Measurements from ENCODE around the gene PSMB1. TPM values are rescaled to one million over a fixed set of nuclear protein-coding genes. Genes with fewer than 3 reads are reported as not detected.

The PSMB1 gene
- total RNA-seq, 1 experiment from 2014 or later: 282 TPM

- DNase-seq (ENCODE audit: low read depth, low spot score) (no peak), ATAC-seq (peak; percentile 73)
- intact Hi-C loops (cut with micrococcal nuclease): no loop called here
- no peak overlapping the region for H3K9ac ChIP-seq (ENCODE audit: low read length)
- no peaks in the 10 kb centered on the region for H4K20me1 ChIP-seq (ENCODE audit: insufficient read depth)
- H3K4me3 ChIP-seq (replicated peaks in 1 of 2; ENCODE audit: low read depth in 1 of 2, low read length in 2 of 2): no peak overlapping the region
- H2AFZ ChIP-seq (ENCODE audit: low read depth, low read length, poor library complexity, severe bottlenecking): no peak overlapping the region
- H3K9me2 ChIP-seq (ENCODE audit: insufficient read depth): no peaks in the 10 kb centered on the region
- BruUV-seq (replicated peaks): no TSS peak
- H3K27ac ChIP-seq (ENCODE audit: low read depth, low read length): no peak overlapping the region
- no peaks in the 10 kb centered on the region for H3K9me3 ChIP-seq (ENCODE audit: control insufficient read depth in 1 of 2, insufficient read depth in 1 of 2, low read depth in 1 of 2, low read length in 2 of 2)
- CTCF ChIA-PET: interaction anchor here (1.0 to 1.3 kb wide), 3 partner anchors 9 to 15 kb away, joined by 3 to 7 read pairs (median 5); partner anchors contain the start of gene PDCD2
- no peaks in the 10 kb centered on the region for H3K79me2 ChIP-seq (ENCODE audit: insufficient read depth, low read length)
- H3K36me3 ChIP-seq (ENCODE audit: control insufficient read depth in 1 of 2, insufficient read depth in 2 of 2, low read length in 2 of 2): peaks cover 21 to 30% of the 10 kb centered on the region in 2 experiments
- RAD21 ChIA-PET (ENCODE audit: low non-redundant PET in 1 of 2, low total read pairs in 2 of 2, uncharacterized antibody in 2 of 2, unreplicated experiment in 2 of 2): no interaction called here
- H3K4me1 ChIP-seq (ENCODE audit: control insufficient read depth in 1 of 2, insufficient read depth in 2 of 2, low read length in 2 of 2): no peaks in the 10 kb centered on the region
- POLR2A ChIA-PET: interaction anchor here (1.6 kb wide), 1 partner anchor 9 kb away, joined by 5 read pairs; the partner anchor contains the start of gene PDCD2
- no peaks in the 10 kb centered on the region for H3K27me3 ChIP-seq (ENCODE audit: insufficient read depth, low read length)
- no peak overlapping the region for H3K4me2 ChIP-seq (ENCODE audit: low read length)
- TF ChIP-seq SRF (IDR thresholded peaks at IDR 0.05; ENCODE audit: low read depth): no peak
- TF ChIP-seq, protein P1, sequence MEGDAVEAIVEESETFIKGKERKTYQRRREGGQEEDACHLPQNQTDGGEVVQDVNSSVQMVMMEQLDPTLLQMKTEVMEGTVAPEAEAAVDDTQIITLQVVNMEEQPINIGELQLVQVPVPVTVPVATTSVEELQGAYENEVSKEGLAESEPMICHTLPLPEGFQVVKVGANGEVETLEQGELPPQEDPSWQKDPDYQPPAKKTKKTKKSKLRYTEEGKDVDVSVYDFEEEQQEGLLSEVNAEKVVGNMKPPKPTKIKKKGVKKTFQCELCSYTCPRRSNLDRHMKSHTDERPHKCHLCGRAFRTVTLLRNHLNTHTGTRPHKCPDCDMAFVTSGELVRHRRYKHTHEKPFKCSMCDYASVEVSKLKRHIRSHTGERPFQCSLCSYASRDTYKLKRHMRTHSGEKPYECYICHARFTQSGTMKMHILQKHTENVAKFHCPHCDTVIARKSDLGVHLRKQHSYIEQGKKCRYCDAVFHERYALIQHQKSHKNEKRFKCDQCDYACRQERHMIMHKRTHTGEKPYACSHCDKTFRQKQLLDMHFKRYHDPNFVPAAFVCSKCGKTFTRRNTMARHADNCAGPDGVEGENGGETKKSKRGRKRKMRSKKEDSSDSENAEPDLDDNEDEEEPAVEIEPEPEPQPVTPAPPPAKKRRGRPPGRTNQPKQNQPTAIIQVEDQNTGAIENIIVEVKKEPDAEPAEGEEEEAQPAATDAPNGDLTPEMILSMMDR (IDR thresholded peaks at IDR 0.05 in 2 of 3, conservative IDR thresholded peaks at IDR 0.05 in 1 of 3; ENCODE audit: borderline replicate concordance in 1 of 3, insufficient read depth in 1 of 3, low read depth in 2 of 3, low read length in 2 of 3): peak; percentile 35 to 55 (median 36); a peak in 4 of 6 replicates
- TF ChIP-seq RAD21 (IDR thresholded peaks at IDR 0.05; ENCODE audit: low read depth): peak; percentile 38
Observed at GRCh38 chr6:170575250-170575649, 22.1 kb upstream of the PSMB1 start.

- H3K27me3 ChIP-seq (ENCODE audit: insufficient read depth, low read length): no peaks in the 10 kb centered on the region
- H3K4me1 ChIP-seq (ENCODE audit: control insufficient read depth in 1 of 2, insufficient read depth in 2 of 2, low read length in 2 of 2): no peaks in the 10 kb centered on the region
- TF ChIP-seq ZNF274 (IDR thresholded peaks at IDR 0.05; ENCODE audit: low read depth, low read length): no peak
- no peak for TF ChIP-seq CEBPB (IDR thresholded peaks at IDR 0.05; ENCODE audit: low read depth)
- no peak for TF ChIP-seq POLR2A (IDR thresholded peaks at IDR 0.05; ENCODE audit: borderline replicate concordance, extremely low read depth, insufficient read depth, insufficient read length)
- TF ChIP-seq ZFX (IDR thresholded peaks at IDR 0.05): no peak
- TF ChIP-seq ELF1 (IDR thresholded peaks at IDR 0.05; ENCODE audit: borderline replicate concordance, low read depth): no peak
- no peak for TF ChIP-seq JUND (IDR thresholded peaks at IDR 0.05)
- no peak for TF ChIP-seq CBX3 (IDR thresholded peaks at IDR 0.05; ENCODE audit: low read depth)
- TF ChIP-seq SP1 (IDR thresholded peaks at IDR 0.05; ENCODE audit: low read depth): no peak
- no peak for TF ChIP-seq FOSL1 (IDR thresholded peaks at IDR 0.05; ENCODE audit: low read depth)
- TF ChIP-seq, protein P2, sequence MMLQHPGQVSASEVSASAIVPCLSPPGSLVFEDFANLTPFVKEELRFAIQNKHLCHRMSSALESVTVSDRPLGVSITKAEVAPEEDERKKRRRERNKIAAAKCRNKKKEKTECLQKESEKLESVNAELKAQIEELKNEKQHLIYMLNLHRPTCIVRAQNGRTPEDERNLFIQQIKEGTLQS (IDR thresholded peaks at IDR 0.05): no peak
- TF ChIP-seq SRF (IDR thresholded peaks at IDR 0.05; ENCODE audit: low read depth): no peak
- TF ChIP-seq, protein P1 (IDR thresholded peaks at IDR 0.05 in 2 of 3, conservative IDR thresholded peaks at IDR 0.05 in 1 of 3; ENCODE audit: borderline replicate concordance in 1 of 3, insufficient read depth in 1 of 3, low read depth in 2 of 3, low read length in 2 of 3): no peak
- TF ChIP-seq MAX (IDR thresholded peaks at IDR 0.05): no peak
- H3K4me2 ChIP-seq (ENCODE audit: low read length): no peak overlapping the region
- POLR2A ChIA-PET: no interaction called here
- H3K9ac ChIP-seq (ENCODE audit: low read length): no peak overlapping the region
- no peak for ATAC-seq
- H3K36me3 ChIP-seq (ENCODE audit: control insufficient read depth in 1 of 2, insufficient read depth in 2 of 2, low read length in 2 of 2): peaks cover 31 to 40% of the 10 kb centered on the region in 2 experiments; a peak in 3 of 4 replicates
- H3K27ac ChIP-seq (ENCODE audit: low read depth, low read length): no peak overlapping the region
- intact Hi-C loops (cut with micrococcal nuclease): no loop called here
- no TSS peak for BruUV-seq (replicated peaks)
- no peaks in the 10 kb centered on the region for H3K79me2 ChIP-seq (ENCODE audit: insufficient read depth, low read length)
- H3K9me2 ChIP-seq (ENCODE audit: insufficient read depth): no peaks in the 10 kb centered on the region
- H3K4me3 ChIP-seq (replicated peaks in 1 of 2; ENCODE audit: low read depth in 1 of 2, low read length in 2 of 2): no peak overlapping the region
- no peaks in the 10 kb centered on the region for H4K20me1 ChIP-seq (ENCODE audit: insufficient read depth)
- CTCF ChIA-PET: no interaction called here
- H3K9me3 ChIP-seq (ENCODE audit: control insufficient read depth in 1 of 2, insufficient read depth in 1 of 2, low read depth in 1 of 2, low read length in 2 of 2): no peaks in the 10 kb centered on the region
- RAD21 ChIA-PET (ENCODE audit: low non-redundant PET in 1 of 2, low total read pairs in 2 of 2, uncharacterized antibody in 2 of 2, unreplicated experiment in 2 of 2): interaction anchor here in 1 of 2 experiments (0.6 kb wide), 1 partner anchor 24 kb away, joined by 3 read pairs; no protein-coding TSS in a partner anchor
- H2AFZ ChIP-seq (ENCODE audit: low read depth, low read length, poor library complexity, severe bottlenecking): no peak overlapping the region
- no peak for DNase-seq (ENCODE audit: low read depth, low spot score)
Observed at GRCh38 chr6:170572704-170573466, 19.8 kb upstream of the PSMB1 start.

All from HCT116 (cell line).